ENCODE measurements around the gene EXT2.

The EXT2 gene

GRCh38 chr11:44140805-44141204 is 45.3 kb downstream of the EXT2 start:
- 0 out of 2 replicates have a peak, but pooled peaks cover 3% of the 10 kb centered on the region for H3K36me3 ChIP-seq (ENCODE audit: control insufficient read depth, low read length)
- no peak overlapping the region for H3K4me3 ChIP-seq (ENCODE audit: low read length)
- no peaks in the 10 kb centered on the region for H3K9me2 ChIP-seq (replicated peaks; ENCODE audit: control insufficient read depth, low read length)
- H3K79me2 ChIP-seq (ENCODE audit: control insufficient read depth, low read length) = no peaks in the 10 kb centered on the region
- H3K4me2 ChIP-seq (ENCODE audit: low read length) = no peak overlapping the region
- H3F3A ChIP-seq (ENCODE audit: control insufficient read depth, insufficient read depth) = no peaks in the 10 kb centered on the region
- no peaks in the 10 kb centered on the region for H3K4me1 ChIP-seq (ENCODE audit: control insufficient read depth, low read length)
- H3K27ac ChIP-seq (ENCODE audit: low read depth, low read length) = no peak overlapping the region
- H3K27me3 ChIP-seq (ENCODE audit: control insufficient read depth, low read length) = no peaks in the 10 kb centered on the region
- no peaks in the 10 kb centered on the region for H3K9me3 ChIP-seq (ENCODE audit: control insufficient read depth, insufficient read depth, low read length)
- H4K20me1 ChIP-seq (ENCODE audit: control insufficient read depth, insufficient read depth, low read depth, low read length) = no peaks in the 10 kb centered on the region
- TF ChIP-seq EZH2phosphoT487 (IDR thresholded peaks at IDR 0.05; ENCODE audit: borderline replicate concordance, low read length) = no peak
- no peak for TF ChIP-seq CTCF (IDR thresholded peaks at IDR 0.05; ENCODE audit: low read depth, low read length, poor library complexity, severe bottlenecking)

GRCh38 chr11:44143987-44144909 is 48.8 kb downstream of the EXT2 start:
- H3K4me2 ChIP-seq (ENCODE audit: low read length) = no peak overlapping the region
- no peaks in the 10 kb centered on the region for H3K4me1 ChIP-seq (ENCODE audit: control insufficient read depth, low read length)
- no peaks in the 10 kb centered on the region for H3K79me2 ChIP-seq (ENCODE audit: control insufficient read depth, low read length)
- no peak overlapping the region for H3K27ac ChIP-seq (ENCODE audit: low read depth, low read length)
- no peaks in the 10 kb centered on the region for H3K9me2 ChIP-seq (replicated peaks; ENCODE audit: control insufficient read depth, low read length)
- TF ChIP-seq CTCF (IDR thresholded peaks at IDR 0.05; ENCODE audit: low read depth, low read length, poor library complexity, severe bottlenecking) (no peak), EZH2phosphoT487 (IDR thresholded peaks at IDR 0.05; ENCODE audit: borderline replicate concordance, low read length) (no peak)
- H3K9me3 ChIP-seq (ENCODE audit: control insufficient read depth, insufficient read depth, low read length) = no peaks in the 10 kb centered on the region
- no peaks in the 10 kb centered on the region for H4K20me1 ChIP-seq (ENCODE audit: control insufficient read depth, insufficient read depth, low read depth, low read length)
- 0 out of 2 replicates have a peak, but pooled peaks cover 3% of the 10 kb centered on the region for H3K36me3 ChIP-seq (ENCODE audit: control insufficient read depth, low read length)
- H3K27me3 ChIP-seq (ENCODE audit: control insufficient read depth, low read length) = no peaks in the 10 kb centered on the region
- no peak overlapping the region for H3K4me3 ChIP-seq (ENCODE audit: low read length)
- H3F3A ChIP-seq (ENCODE audit: control insufficient read depth, insufficient read depth) = no peaks in the 10 kb centered on the region

- Histone ChIP-seq H3K4me2 (ENCODE audit: low read length) (no peak overlapping the region), H3F3A (ENCODE audit: control insufficient read depth, insufficient read depth) (no peaks in the 10 kb centered on the region), H4K20me1 (ENCODE audit: control insufficient read depth, insufficient read depth, low read depth, low read length) (no peaks in the 10 kb centered on the region), H3K4me1 (ENCODE audit: control insufficient read depth, low read length) (no peaks in the 10 kb centered on the region), H3K9me2 (replicated peaks; ENCODE audit: control insufficient read depth, low read length) (no peaks in the 10 kb centered on the region), H3K27ac (ENCODE audit: low read depth, low read length) (no peak overlapping the region), H3K4me3 (ENCODE audit: low read length) (no peak overlapping the region), H3K9me3 (ENCODE audit: control insufficient read depth, insufficient read depth, low read length) (no peaks in the 10 kb centered on the region), H3K36me3 (ENCODE audit: control insufficient read depth, low read length) (0 out of 2 replicates have a peak, but pooled peaks cover 3% of the 10 kb centered on the region), H3K27me3 (ENCODE audit: control insufficient read depth, low read length) (no peaks in the 10 kb centered on the region), H3K79me2 (ENCODE audit: control insufficient read depth, low read length) (no peaks in the 10 kb centered on the region)
- TF ChIP-seq EZH2phosphoT487 (IDR thresholded peaks at IDR 0.05; ENCODE audit: borderline replicate concordance, low read length) = no peak
- no peak for TF ChIP-seq CTCF (IDR thresholded peaks at IDR 0.05; ENCODE audit: low read depth, low read length, poor library complexity, severe bottlenecking)
These were observed 49.7 kb downstream of the EXT2 start for GRCh38 chr11:44145011-44145775.

All from DOHH2 (cell line).